Lower leg skin (tissue), 3 donors: Measurements from ENCODE around the gene FTMT.

Experiments
- CTCF ChIP-seq, 3 donors: fragments of 450-650 bp; IDR thresholded peaks; one replicate each; pipeline ENCODE4 v1.5.1; 2016; ENCODE audit warnings: antibody characterized with exemption in 3 of 3, mild to moderate bottlenecking in 3 of 3, moderate library complexity in 2 of 3
- POLR2A ChIP-seq, 2 donors: fragments of 450-650 bp; IDR thresholded peaks; one replicate each; pipeline ENCODE4 v1.6.1; 2016 to 2017; ENCODE audit warnings: antibody characterized with exemption in 2 of 2, mild to moderate bottlenecking in 1 of 2, moderate library complexity in 1 of 2

DNA sequence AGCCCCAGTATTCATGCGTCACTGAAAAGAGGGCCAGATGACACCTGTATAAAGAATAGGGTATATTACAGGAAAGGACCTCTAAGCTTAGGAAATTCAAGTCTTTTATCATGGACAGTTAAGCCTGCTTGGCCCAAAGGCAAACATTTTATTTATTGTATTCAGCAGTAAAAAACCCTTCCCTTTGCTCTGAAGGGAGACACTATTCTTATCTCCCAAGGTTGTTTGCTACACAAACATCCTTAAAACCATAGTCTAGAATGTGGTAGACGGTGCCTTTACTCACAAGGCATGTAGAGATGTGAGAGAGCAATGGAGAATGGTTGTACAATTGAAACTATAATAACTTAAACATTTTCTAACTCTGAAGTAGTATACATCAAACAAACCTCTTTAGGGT lies 33.9 kb downstream of the FTMT start:
- TF ChIP-seq CTCF (IDR thresholded peaks at IDR 0.05) (no peak), POLR2A (IDR thresholded peaks at IDR 0.05) (no peak)
